Endothelial cell of umbilical vein (primary cell): Measurements from ENCODE around the gene ZNF317.

Experiments used
- EZH2 ChIP-seq: IDR thresholded peaks from 2 replicates; pipeline ENCODE4 v1.6.1; 2012; ENCODE audit warnings: borderline replicate concordance, low read depth, mild to moderate bottlenecking, moderate library complexity, low read length, inconsistent platforms; ENCODE audit not compliant: severe bottlenecking
- FOS ChIP-seq: IDR thresholded peaks from 2 replicates; pipeline ENCODE4 v1.6.1; 2011; ENCODE audit warnings: mild to moderate bottlenecking, low read length, moderate library complexity, borderline replicate concordance; ENCODE audit not compliant: insufficient read depth
- GATA2 ChIP-seq: IDR thresholded peaks from 2 replicates; pipeline ENCODE4 v1.7.0; 2011; ENCODE audit warnings: low read depth, mild to moderate bottlenecking, moderate library complexity, mixed read lengths, low read length; ENCODE audit not compliant: insufficient read length, insufficient read depth
- JUN ChIP-seq: IDR thresholded peaks from 2 replicates; pipeline ENCODE4 v1.6.1; 2011; ENCODE audit warnings: borderline replicate concordance, low read depth; ENCODE audit not compliant: insufficient read length, insufficient read depth
- MAX ChIP-seq: IDR thresholded peaks from 2 replicates; pipeline ENCODE4 v1.6.1; 2011; ENCODE audit not compliant: insufficient read depth, insufficient read length
- MYC ChIP-seq: IDR thresholded peaks from one replicate; pipeline ENCODE4 v1.6.1; 2011; ENCODE audit warnings: mild to moderate bottlenecking, low read depth, low read length
- POLR2A ChIP-seq: IDR thresholded peaks from 2 replicates; pipeline ENCODE4 v1.6.1; 2012; ENCODE audit warnings: low read depth, mild to moderate bottlenecking, control low read depth, low read length
- POLR2AphosphoS5 ChIP-seq: IDR thresholded peaks from 2 replicates; pipeline ENCODE4 v1.6.1; 2012; ENCODE audit warnings: low read depth, mild to moderate bottlenecking, control low read depth, low read length, moderate library complexity; ENCODE audit not compliant: insufficient read depth
- TF ChIP-seq, protein P1 (sequence below), 2 donors: IDR thresholded peaks; 1 replicate in 1 of 2; 2 replicates in 1 of 2; pipeline ENCODE4 v1.5.1; 2011; ENCODE audit warnings: low read length in 2 of 2, mild to moderate bottlenecking in 2 of 2, moderate library complexity in 2 of 2, control low read depth in 1 of 2, inconsistent platforms in 1 of 2, low read depth in 1 of 2; ENCODE audit not compliant: insufficient read depth in 1 of 2; ENCODE audit errors: extremely low read depth in 1 of 2

DNA sequence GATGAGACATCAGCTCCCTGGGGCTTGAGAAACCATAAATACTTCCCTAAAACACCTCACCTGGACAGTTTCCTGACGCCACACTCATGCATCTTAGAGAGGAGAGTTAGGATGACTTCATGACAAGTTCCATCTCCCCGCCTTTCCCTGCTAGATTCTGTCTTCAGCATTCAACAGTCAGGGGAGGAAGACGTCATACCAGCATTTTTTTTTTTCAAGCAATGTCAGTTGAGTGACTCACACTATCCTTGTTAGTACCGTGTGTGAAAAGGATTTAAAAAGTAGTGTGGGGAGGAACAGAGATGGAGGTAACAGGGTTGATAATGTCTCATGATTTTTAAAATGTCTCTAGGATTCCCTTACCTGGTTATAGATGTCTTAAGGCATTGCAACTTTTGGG is 38.7 kb downstream of the ZNF317 start, which contains the start of gene OR7D2:
- no peak for TF ChIP-seq GATA2
- no peak for TF ChIP-seq EZH2
- TF ChIP-seq POLR2A, result no peak
- TF ChIP-seq, protein P1, sequence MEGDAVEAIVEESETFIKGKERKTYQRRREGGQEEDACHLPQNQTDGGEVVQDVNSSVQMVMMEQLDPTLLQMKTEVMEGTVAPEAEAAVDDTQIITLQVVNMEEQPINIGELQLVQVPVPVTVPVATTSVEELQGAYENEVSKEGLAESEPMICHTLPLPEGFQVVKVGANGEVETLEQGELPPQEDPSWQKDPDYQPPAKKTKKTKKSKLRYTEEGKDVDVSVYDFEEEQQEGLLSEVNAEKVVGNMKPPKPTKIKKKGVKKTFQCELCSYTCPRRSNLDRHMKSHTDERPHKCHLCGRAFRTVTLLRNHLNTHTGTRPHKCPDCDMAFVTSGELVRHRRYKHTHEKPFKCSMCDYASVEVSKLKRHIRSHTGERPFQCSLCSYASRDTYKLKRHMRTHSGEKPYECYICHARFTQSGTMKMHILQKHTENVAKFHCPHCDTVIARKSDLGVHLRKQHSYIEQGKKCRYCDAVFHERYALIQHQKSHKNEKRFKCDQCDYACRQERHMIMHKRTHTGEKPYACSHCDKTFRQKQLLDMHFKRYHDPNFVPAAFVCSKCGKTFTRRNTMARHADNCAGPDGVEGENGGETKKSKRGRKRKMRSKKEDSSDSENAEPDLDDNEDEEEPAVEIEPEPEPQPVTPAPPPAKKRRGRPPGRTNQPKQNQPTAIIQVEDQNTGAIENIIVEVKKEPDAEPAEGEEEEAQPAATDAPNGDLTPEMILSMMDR (IDR thresholded peaks at IDR 0.05; ENCODE audit: extremely low read depth in 1 of 2, insufficient read depth in 1 of 2, low read depth in 1 of 2, low read length in 2 of 2), result no peak
- TF ChIP-seq MAX, result no peak
- TF ChIP-seq POLR2AphosphoS5, result no peak
- no peak for TF ChIP-seq JUN
- TF ChIP-seq FOS, result no peak
- no peak for TF ChIP-seq MYC
